Colonic mucosa (tissue), 4 donors: Measurements from ENCODE around the gene ZDHHC11B. TPM values are rescaled to one million over a fixed set of nuclear protein-coding genes. Genes with fewer than 3 reads are reported as not detected.
A peak's percentile ranks its signal among the peaks of the same experiment; 100 is the strongest.
"Not testable (repeated sequence)": the region's sequence is repeated elsewhere in the genome, so short reads cannot be mapped to it uniquely, and the experiment has no call there.

ENCODE experiments used
- DNase-seq: peaks from one replicate; pipeline ENCODE4 v3.0.0-alpha.2; 2020
- H3K27ac ChIP-seq: fragments of 200-600 bp; one replicate; pipeline ENCODE4 v1.8.0; 2021
- H3K27me3 ChIP-seq: fragments of 200-600 bp; one replicate; pipeline ENCODE4 v1.8.0; 2021
- H3K36me3 ChIP-seq: fragments of 200-600 bp; one replicate; pipeline ENCODE4 v1.8.0; 2021
- H3K4me1 ChIP-seq: fragments of 200-600 bp; one replicate; pipeline ENCODE4 v1.8.0; 2021; ENCODE audit warnings: mild to moderate bottlenecking
- H3K4me3 ChIP-seq: fragments of 200-600 bp; one replicate; pipeline ENCODE4 v1.8.0; 2021
- H3K9ac ChIP-seq, 2 donors: one replicate each; pipeline ENCODE4 v1.7.0; 2013; ENCODE audit warnings: control low read depth in 2 of 2, low read depth in 2 of 2, low read length in 2 of 2
- H3K9me3 ChIP-seq: fragments of 200-600 bp; one replicate; pipeline ENCODE4 v1.8.0; 2021
- intact Hi-C: fragments of 100-400 bp; cut with DNase I; formaldehyde crosslinking; loops from one replicate; pipeline ENCODE4 v1.14.1; 2022
- total RNA-seq, 2 donors: library from RNA; stranded (reverse); fragmentation: NEBNext Ultra II Directional in 1 of 2; extraction: Animal tissue kit (Norgen Biotek cat#: 25700) in 1 of 2; gene quantifications; one replicate each; pipeline ENCODE4 v1.2.1, GENCODE V29; 2021
- TF ChIP-seq, protein P1 (sequence below): fragments of 200-600 bp; IDR thresholded peaks from one replicate; pipeline ENCODE4 v1.8.0; 2022; ENCODE audit warnings: antibody characterized with exemption, mild to moderate bottlenecking
- donor health status: healthy.
- donor health status: DM: no; HTN: no; CAD: no.
- donor health status: DM: no; HTN: no; CAD: no.

Gene ZDHHC11B
- total RNA-seq, 2 donors from 2014 or later = 1.4 to 2.4 TPM

- Histone ChIP-seq H3K27me3 (no peaks in the 10 kb centered on the region), H3K9ac (no peak overlapping the region)
- intact Hi-C loops = no loop called here
These were observed 92.6 kb downstream of the ZDHHC11B start for GRCh38 chr5:691817-692528.

GRCh38 chr5:691049-691448, 93.5 kb downstream of the ZDHHC11B start:
- intact Hi-C loops, H3K9ac ChIP-seq, H3K9me3 ChIP-seq, H3K4me1 ChIP-seq, H3K27ac ChIP-seq, H3K27me3 ChIP-seq, H3K36me3 ChIP-seq, H3K4me3 ChIP-seq: not testable (repeated sequence)
- DNase-seq = peak; percentile 56

More at GRCh38 chr5:691817-692528, 92.6 kb downstream of the ZDHHC11B start:
- H3K36me3 ChIP-seq = no peaks in the 10 kb centered on the region
- TF ChIP-seq, protein P1, sequence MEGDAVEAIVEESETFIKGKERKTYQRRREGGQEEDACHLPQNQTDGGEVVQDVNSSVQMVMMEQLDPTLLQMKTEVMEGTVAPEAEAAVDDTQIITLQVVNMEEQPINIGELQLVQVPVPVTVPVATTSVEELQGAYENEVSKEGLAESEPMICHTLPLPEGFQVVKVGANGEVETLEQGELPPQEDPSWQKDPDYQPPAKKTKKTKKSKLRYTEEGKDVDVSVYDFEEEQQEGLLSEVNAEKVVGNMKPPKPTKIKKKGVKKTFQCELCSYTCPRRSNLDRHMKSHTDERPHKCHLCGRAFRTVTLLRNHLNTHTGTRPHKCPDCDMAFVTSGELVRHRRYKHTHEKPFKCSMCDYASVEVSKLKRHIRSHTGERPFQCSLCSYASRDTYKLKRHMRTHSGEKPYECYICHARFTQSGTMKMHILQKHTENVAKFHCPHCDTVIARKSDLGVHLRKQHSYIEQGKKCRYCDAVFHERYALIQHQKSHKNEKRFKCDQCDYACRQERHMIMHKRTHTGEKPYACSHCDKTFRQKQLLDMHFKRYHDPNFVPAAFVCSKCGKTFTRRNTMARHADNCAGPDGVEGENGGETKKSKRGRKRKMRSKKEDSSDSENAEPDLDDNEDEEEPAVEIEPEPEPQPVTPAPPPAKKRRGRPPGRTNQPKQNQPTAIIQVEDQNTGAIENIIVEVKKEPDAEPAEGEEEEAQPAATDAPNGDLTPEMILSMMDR = no peak
- H3K4me3 ChIP-seq = peak overlapping the region; percentile 59
- DNase-seq = no peak
- no peaks in the 10 kb centered on the region for H3K4me1 ChIP-seq
- no peaks in the 10 kb centered on the region for H3K9me3 ChIP-seq
- H3K27ac ChIP-seq = no peak overlapping the region

DNA sequence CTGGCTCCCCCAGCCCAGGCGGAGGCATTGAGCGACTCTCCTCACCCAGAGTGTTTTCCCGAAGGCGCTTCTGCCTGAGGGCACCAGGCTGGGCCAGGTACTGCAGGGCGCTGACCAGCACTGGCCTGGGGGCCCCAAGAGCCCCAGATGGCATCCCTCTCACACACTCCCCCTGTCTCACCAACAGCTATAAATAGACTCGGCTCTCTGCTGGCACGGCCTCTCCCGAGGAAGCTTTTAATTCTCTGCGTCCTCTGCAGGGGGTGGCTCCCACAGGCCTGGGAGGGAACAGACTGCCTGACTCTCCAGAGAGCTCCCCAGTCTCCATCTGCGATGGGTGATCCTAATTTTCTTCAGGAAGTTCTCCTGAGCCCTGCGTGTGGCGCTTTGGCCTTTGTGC, 94.2 kb downstream of the ZDHHC11B start:
- H3K27ac ChIP-seq, H3K9me3 ChIP-seq, H3K9ac ChIP-seq, H3K36me3 ChIP-seq, H3K4me1 ChIP-seq, H3K27me3 ChIP-seq, DNase-seq, H3K4me3 ChIP-seq, intact Hi-C loops: not testable (repeated sequence)

- H3K27ac ChIP-seq, H3K36me3 ChIP-seq, H3K27me3 ChIP-seq, H3K9ac ChIP-seq, H3K4me3 ChIP-seq, H3K4me1 ChIP-seq, H3K9me3 ChIP-seq, intact Hi-C loops: not testable (repeated sequence)
- peak; percentile 15 for DNase-seq
These were observed 96.0 kb downstream of the ZDHHC11B start for GRCh38 chr5:688348-689010.

DNA sequence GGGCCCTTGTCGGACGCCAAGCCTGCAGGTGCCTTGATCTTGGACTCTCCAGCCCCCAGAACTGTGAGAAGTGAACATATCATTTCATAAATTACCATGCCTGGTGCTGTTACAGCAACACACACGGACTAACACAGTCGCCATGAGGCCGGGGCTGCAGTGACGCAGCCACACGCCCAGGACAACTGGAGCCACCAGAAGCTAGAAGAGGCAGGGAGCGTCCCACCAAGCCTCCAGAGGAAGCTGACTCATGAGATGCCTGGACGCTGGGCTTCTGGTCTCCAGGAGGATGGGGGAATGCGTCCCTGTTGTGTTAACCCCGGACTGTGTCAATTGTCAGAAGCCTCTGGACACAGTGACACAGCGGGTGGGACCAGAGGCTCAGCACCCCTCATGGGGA, 97.6 kb downstream of the ZDHHC11B start:
- H3K27ac ChIP-seq, intact Hi-C loops, H3K9me3 ChIP-seq, H3K27me3 ChIP-seq, H3K4me3 ChIP-seq, DNase-seq, H3K36me3 ChIP-seq, H3K4me1 ChIP-seq, H3K9ac ChIP-seq: not testable (repeated sequence)

DNA sequence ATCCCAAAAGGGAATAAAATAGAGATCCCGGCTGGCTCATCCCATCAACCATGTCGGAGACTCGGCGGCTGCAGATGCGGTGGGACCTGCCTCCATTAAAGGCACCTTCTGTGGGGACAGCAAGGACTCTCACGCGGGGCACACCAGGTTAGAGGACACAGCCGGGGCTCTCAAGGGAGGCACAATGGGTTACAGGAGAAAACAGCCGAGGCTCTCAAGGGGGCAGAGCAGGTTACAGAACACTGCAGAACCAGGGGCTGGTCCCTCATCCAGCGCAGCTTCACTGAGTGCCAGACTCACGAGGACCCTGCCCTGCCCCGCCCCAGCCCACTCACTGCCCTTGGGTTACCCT, 98.4 kb downstream of the ZDHHC11B start:
- H3K36me3 ChIP-seq, H3K9ac ChIP-seq, H3K27ac ChIP-seq, H3K27me3 ChIP-seq, H3K4me3 ChIP-seq, intact Hi-C loops, H3K4me1 ChIP-seq, H3K9me3 ChIP-seq, DNase-seq: not testable (repeated sequence)

DNA sequence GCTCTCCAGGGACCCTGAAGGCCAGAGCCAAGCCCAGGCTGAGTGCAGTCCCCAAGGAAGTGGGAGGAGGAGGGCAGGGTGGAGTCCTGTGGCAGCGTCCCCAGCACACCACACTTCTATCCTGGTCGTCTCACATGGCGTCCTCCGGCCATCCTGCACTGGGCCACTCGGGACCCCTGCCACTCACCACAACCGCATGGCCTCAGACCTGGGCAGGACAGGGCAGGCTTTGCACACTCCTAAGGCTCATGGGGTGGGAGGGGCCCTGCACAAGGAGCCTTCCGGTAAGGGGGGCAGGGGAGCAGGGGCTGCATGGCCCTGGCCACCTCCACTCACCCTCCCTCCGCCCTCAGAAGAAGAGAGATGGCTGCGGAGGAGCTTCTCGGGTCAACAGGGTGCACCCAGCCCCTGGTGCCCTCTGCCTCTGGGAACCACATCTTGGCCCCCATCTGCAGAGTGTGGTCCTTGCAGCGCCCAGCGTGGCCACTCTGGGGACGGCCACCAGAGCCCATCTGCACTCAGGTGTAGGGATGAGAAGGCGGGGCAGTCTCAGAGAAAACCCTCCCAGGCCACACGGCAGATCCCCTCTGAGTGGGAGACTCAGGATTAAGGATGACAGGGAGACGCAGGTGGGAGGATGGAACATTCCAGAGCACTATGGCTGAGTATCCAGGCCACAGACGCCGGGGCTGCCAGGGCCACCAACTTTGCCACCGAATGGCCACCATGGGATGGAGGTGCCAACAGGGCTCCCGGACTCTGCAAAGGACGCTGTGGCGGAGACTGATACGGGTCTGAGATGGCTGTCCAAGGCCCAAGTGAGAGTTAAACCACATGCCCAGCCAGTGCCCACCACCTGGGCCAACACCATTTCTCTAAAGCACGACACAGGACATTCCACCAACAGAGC, 99.0 kb downstream of the ZDHHC11B start:
- no peak for DNase-seq
- H3K27me3 ChIP-seq = no peaks in the 10 kb centered on the region
- no peaks in the 10 kb centered on the region for H3K9me3 ChIP-seq
- H3K4me1 ChIP-seq = no peaks in the 10 kb centered on the region
- TF ChIP-seq, protein P1 = no peak
- H3K27ac ChIP-seq = no peak overlapping the region
- H3K9ac ChIP-seq = no peak overlapping the region
- intact Hi-C loops = no loop called here
- no peak overlapping the region for H3K4me3 ChIP-seq
- no peaks in the 10 kb centered on the region for H3K36me3 ChIP-seq
